Nucleus accumbens (tissue), 56 donors: ENCODE results near the gene MAJIN.
A peak's percentile ranks its signal among the peaks of the same experiment; 100 is the strongest.
"Not testable (repeated sequence)": the region's sequence is repeated elsewhere in the genome, so short reads cannot be mapped to it uniquely, and the experiment has no call there.

Experiments used
- DNase-seq, 56 donors: peaks; one replicate each; lab custom pipeline; 2025; lab: John Stamatoyannopoulos, UW

The MAJIN gene

DNA sequence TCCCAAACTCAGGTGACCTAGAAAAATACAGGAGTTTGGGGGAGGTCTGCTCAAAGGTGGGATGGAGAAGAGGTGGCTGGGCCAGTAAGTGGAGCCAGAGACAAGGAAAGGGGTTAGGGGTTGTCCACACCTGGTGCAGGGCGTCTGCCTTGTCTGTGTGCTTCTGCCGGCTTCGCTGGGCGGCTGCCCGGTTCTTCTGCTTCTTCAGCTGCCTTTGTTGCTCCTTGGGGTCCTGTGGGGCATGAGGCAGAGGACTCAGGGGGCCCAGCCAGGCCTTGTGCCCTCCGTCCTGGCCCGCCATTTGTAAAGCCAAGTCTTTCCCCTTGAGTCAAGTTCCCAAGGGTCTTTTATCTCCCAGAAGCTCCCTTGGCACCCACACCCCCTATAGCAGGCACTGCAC, 22.4 kb upstream of the MAJIN start:
- no peak for DNase-seq

DNA sequence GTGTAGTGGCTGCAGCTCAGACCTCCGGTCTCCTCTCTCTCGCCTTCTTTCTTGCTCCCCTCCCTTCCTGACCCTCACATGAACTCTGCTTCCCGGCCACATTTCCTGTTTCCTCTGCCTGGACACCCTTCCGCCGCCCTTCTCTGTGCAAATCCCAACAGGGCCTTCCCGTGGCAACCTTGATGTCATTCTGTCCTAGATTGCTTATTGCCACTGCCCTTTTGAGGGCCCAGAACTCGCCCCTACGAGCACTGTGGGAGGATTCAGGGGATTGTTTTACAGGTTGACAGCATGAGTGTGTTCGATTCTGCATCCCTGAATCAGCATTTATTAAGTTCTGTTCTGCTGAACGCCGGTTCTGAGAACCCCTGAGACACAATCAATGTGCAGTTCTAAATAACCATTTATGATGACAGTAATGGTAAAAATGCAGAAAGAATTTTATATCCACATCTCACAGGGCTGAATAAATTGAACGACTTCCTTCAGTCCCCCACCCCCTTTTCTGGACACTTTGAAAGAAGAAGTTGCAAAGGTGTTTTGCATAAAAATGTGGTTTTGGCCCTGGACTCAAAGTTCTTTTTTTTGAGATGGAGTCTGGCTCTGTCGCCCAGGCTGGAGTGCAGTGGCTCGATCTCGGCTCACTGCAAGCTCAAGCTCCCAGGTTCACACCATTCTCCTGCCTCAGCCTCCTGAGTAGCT, 18.5 kb upstream of the MAJIN start:
- no peak for DNase-seq

DNA sequence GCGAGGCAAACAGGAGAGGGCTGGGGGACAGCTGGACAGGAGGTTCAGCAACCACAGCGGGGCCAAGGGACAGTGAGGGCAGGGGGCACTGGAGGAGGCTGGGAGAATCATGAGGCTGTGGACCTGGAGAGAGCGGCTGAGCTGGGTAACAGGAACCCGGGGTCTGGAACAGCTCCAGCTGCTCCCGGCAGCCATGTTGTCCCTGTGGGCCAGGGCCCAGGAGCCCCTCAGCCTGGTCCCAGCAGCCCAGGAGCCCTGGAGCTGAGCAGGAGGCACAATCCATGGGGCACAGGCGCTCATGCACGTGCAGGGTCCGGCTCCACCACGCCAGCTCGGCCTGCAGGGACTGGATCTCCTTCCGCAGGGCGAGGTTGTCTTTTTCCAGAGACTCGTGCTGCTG, 17.5 kb upstream of the MAJIN start:
- DNase-seq: no peak

DNA sequence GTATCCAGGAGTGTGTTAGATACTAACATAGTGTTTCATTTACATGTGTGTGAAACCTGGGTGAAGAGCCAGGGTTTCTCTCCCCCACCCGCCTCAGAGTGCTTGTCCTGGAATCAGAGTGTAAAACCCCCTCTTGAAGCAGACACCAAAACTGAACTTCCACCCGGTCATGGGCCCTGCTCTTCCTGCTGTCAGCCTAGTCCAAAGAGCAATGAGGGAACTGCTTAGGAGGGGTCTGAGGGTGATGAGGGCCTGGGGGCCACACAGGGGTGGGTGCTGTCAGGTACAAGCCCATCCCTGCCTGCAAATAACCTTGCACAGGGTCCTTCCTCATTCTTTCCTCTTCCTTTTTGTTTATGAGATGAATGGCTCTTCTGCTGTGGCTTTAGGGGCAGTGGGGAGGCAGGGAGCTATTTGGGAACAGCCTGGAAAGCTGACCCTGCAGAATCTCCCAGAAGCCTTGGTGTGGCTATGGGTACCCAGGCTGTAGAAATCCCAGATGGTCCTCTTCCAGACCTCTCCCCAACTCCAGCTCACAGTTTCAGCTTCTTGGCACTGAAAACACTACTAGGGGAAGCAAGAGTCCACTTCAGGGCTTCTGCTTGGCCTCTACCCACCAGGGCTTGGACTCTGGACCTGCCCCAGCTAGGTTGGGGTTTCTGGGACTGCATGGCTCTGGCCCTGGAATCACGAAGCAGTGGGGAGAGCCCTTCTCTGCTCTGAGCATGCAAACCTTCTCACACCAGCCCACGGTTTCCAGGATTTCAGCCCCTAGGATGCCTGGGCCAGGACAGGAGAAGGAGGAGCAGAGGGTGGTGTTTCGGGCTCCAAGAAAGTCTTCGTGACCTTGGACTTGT, 16.3 kb upstream of the MAJIN start:
- no peak for DNase-seq

DNA sequence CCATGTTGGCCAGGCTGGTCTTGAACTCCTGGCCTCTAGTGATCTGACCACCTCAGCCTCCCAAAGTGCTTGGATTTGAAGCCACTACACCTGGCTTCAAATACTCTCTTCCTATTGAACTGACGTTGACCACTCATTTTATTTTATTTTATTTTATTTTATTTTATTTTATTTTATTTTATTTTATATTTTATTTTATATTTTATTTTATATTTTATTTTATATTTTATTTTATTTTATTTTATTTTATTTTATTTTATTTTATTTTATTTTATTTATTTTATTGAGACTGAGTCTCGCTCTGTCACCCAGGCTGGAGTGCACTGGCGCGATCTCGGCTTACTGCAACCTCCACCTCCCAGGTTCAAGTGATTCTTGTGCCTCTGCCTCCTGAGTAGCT, 11.4 kb upstream of the MAJIN start:
- DNase-seq: not testable (repeated sequence)

DNA sequence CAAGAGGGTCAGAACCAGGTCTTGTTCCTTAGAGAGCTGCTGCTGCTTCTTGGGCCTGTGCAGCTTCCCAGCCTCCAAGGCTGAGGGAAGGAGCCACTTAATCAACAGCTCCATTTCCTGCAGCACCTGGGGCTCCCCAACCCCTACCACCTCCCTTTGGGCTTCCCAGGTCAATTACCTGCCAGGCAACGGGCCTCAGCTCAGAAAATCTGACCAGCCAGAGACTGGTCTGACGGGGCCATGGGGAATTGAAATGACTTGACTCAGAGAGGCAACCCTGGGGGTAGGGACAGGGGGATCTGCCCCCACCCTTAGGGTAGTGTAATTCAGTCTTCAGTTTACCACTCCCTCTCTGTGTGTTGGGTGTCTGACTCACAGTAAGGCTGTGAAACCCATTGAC, 4.7 kb upstream of the MAJIN start:
- no peak for DNase-seq

DNA sequence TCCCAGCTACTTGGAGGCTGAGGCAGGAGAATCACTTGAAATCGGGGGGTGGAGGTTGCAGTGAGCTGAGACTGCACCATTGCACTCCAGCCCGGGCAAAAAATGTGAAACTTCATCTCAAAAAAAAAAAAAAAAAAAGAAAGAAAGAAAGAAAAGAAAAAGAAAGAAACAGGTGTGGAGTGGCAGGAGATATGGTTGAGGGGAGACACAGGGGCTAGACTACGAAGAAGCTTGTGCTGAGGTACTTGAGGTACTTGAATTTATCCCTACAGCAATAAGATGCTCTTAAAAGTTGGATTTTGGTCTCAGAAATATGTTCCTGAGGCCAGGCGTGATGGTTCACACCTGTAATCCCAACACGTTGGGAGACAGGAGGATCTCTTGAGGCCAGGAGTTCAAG, 2.2 kb upstream of the MAJIN start:
- DNase-seq: no peak

DNA sequence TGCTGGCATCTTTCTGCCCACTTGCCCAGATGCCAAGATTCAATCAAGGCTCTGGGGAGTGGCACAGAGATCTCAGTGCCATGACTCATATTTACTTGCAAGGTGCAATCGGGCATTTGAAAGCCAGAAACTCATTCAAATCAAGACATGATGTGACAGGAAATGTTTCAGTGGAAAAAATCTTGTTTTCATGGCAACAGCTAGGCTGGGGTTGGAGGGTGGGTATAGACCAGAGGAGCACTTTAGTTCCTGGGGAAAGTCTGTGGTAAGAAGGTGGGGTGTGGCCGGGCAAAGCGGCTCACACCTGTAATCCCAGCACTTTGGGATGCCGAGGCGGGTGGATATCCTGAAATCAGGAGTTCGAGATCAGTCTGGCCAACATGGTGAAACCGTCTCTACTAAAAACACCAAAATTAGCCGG, 1.2 kb downstream of the MAJIN start:
- peak in 8 of 56 donors; percentile 2 to 26 (median 8) for DNase-seq

DNA sequence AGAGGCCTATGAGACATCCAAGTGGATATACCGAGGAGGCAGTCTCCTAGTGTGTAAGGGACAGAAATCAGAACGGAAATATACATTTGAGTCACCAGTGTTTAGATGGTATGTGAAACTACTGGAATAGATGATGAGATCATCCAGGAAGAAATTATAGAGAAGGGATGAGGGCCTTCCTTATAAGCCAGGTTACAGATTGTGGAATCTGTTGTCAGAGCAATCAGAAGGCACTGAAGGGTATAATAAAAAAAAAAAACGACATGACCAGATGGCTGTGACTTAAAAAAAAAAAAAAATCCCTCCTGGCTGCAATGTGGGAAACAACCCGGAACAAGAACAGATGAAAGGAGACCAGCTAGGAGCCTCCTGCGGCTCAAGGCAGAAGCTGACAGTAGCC, 2.7 kb downstream of the MAJIN start:
- DNase-seq: no peak

DNA sequence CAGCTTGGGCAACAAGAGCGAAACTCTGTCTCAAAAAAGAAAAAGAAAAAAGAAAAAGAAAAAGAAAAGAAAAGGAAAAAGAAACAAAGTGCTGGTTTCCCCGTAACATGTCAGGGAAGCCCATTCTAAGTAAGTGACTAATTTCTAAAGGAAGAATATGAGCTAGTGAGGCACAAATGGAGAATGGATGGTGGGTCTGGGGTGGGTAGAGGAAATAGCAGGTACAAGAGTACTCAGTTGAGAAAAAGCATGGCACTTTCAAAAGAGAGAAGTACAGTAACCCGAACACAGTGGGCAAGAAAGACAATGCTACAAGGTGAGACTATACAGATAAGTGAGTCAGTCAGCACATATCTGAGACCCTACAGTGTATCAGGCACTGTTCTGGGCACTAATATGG, 4.5 kb downstream of the MAJIN start:
- DNase-seq: no peak

DNA sequence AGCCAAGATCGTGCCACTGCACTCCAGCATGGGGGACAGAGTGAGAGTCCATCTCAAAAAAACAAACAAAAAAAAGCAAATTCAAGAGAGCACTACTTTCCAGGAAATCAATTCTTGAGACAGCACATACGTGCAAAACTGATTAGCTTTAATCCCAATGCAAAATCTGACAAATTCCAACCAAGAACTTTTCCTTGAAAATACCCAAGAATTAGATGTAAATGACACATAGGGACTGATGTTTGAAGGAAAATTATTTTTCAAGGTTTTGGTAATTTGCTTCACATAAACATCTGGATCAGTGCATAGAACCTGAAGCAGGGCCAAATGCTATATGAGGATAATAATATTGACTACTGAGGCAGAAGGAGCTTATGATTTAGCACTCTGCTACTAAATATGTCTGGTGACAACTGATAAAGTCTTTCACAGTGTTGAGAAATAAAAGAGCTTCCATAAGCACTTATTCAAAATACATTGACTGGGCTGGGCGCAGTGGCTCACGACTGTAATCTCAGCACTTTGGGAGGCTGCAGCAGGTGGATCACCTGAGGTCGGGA, 8.8 kb downstream of the MAJIN start:
- DNase-seq: no peak

DNA sequence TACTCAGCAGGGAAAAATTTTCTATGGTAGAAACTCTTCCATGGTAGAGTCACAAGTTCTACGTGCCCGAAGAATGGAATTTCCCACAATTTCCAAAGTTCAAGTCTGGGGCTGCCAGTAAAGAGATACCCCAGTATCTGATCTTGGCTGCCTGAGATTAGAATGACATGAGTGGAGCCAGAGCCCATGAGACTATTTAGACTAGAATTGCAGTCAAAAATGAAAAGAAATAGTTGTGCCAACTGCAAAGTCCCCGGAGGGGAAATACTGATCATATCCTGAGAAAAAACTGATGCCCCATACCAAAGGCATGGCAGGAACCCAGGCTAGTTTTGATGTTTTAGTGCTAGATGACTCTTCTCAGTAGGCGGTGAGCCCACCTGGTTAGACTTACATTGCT, 11.2 kb downstream of the MAJIN start:
- no peak for DNase-seq

DNA sequence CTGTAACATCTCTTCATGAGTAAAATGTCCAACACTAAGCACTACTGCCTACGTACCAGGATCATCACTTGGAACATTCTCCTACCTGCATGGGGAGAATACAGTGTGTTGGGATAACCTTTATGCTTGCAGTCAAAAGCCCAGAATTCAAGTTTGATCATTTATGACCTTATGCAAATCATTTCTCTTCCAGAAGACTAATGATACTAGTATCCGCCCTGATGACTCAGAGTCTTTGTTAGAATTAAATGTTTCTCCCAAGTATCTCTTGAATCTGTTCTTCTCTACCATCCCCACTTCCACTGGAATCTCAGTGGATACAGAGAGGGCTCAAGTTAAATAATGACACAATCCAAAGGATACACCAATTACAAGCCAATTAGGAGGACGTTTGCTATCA, 12.4 kb downstream of the MAJIN start:
- DNase-seq: no peak

DNA sequence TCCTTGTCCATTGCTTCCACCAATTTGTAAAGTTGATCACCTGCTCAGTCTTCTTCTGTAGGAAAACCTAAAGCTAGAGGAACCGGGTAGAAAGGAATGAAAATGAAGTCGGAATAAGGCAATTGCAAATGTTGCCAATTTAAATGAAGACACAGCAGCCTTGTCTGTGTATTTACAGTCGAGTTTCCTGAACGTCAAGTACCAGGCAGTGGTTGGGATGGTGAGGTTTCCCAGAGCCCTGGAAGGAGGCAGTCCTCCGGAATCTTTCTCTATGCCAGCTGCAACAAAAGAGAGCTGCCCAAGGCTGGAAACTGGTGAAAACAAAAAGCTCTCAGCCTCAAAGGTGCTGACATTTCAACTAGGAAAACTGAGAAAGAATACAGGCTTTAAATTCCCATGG, 17.7 kb downstream of the MAJIN start:
- no peak for DNase-seq

DNA sequence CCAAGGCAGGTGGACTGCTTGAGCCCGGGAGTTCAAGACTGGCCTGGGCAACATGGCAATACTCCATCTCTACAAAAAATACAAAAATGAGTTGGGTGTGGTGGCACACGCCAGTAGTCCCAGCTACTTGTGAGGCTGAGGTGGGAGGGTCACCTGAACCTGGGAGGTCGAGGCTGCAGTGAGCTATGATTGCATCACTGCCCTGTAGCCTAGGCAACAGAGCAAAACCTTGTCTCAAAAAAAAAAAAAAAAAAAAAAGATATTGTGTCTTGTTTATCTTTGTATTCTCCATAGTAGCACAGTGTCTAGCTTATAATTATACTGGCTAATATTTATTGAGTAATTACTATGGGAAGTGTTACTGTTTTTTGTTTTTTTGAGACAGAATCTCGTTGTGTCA, 20.4 kb downstream of the MAJIN start:
- no peak for DNase-seq

DNA sequence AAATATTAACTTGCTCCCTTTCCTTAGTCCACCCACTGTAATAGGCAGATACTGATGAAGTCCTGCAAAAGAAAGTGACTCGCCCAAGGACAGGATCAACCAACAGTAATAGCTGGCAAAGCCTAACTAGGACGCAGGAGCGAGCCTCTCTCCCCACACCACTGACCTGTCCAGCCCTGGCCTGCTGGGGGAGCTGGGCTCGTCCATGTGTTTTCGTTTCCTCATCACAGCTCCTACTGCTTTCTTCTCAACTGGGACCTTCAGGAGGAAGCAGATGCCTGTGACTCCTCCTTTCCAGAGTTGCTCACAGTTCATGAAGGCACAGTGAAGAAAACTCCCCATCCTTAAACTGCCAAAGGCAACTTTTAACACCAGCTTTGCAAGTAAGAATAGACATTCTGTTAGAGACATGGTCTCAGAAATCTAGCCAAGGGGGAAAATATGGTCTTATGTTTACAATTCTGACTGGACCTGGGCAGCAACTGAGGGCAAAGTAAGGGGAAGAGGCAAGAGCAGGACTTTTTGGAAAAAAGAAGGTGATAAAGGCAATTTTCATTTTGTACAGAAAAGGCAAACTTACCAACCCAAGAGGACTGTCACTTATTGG, 24.6 kb downstream of the MAJIN start:
- no peak for DNase-seq

DNA sequence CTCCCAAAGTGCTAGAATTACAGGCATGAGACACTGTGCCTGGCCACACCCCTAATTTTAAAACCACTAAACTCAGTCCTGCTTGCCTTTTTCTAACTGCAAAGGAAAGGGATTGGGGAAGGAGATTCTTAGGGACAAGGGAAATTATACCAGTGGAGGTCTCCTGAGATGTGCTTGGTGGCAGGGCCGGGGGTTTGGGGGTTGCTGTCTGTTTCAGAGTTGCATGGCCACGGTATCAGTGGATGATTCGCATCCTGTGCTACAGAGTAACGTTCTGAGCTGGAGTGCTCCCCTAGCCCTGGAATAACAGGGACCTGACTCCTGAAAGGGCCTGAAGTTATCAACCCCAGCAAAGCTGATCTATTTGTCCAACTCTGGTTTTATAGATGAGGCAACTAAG, 35.4 kb downstream of the MAJIN start:
- DNase-seq: no peak

DNA sequence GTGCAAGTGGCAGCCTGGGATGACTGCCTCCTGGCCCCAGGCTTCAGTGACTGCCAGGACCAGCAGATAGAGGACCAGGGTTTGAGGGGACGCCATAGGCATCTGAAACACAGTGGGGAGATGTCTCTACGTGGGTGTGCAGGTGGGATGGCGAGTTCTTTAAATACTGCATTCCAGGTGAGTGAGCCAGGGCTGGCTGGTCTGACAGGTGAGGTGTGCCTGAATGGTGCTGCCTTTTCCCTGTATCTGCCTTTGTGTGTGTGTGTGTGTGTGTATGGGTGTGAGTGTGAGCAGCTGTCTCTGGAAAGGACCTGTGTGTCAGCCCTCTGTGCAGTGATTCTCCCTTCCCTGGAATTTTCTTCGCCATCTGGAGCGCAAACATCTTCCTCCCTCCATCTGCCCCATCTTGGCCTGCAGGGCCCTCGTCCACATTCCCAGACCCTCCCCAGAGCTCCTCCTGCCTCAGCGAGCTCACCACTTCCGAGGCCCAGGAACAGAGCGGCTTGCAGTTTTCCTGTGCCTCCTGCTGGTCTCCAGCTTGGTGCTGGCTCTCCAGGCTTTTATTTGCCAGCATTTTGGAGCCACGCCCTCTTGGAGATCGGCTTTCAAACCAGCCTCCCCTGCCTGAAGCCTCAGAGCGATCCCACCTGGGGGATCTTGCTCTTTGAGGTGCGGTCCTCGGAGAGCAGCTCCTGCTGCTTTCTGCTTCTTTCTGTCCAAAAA, 36.4 kb downstream of the MAJIN start, which contains the start of gene GPHA2:
Gene GPHA2, minus strand, starts transcription at position 535 of the 723 bp plus-strand sequence. Its CDS starts 433 bp downstream, at position 102.
- DNase-seq: no peak

DNA sequence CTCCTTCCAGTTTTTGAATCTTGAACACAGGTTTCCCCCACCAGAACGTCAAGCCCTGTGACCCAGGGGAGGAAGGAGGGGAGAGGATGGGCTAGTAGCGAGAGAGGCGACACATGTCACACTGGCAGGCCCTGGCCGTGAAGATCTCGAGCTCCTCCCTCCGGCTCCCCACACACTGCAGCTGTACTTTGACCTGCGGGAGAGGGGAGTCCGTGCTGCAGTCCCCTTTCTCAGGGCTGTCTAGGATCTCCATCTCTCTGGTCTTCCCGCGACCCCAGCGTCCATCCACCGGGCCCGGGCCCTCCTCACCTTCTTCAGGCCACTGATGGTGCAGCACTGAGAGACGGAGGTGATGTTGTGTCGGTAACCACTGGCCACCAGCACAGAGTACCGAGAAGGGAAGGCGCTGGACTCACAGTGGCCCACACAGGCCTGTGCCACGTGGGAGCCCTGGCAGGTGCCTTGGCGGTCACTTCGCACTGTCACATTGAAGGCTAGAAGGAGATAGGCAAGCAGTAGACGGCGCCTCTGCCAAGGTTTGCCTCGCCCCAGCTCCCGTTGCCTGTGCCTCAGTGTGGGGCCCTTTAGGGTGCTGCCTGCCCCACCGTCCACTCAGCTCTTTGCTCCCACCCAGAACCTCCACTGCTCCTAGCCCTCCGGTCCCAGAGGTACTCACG, 37.1 kb downstream of the MAJIN start:
- DNase-seq: no peak
